ENCODE measurements around the gene RTBDN. TPM values are rescaled to one million over a fixed set of nuclear protein-coding genes. Genes with fewer than 3 reads are reported as not detected.
"Not testable (repeated sequence)": the region's sequence is repeated elsewhere in the genome, so short reads cannot be mapped to it uniquely, and the experiment has no call there.

The RTBDN gene
- total RNA-seq, 1 donor from 2014 or later = not detected

DNA sequence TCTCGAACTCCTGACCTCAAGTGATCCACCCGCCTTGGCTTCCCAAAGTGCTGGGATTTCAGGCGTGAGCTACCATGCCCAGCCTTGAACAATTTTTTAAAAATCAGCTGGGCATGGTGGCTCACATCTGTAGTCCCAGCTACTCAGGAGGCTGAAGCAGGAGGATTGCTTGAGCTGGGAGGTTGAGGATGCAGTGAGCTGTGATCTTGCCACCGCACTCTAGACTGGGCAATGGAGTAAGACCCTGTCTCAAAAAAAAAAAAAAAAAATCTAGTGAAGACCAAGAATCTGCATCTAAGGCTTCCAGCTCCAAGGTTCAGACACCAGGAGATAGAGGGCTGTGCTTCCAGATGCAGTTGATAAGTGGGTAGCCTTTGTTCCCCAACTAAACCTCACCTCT, 29.8 kb upstream of the RTBDN start:
- Mint-ChIP-seq H3K9me3 (ENCODE audit: low read depth) (no peaks in the 10 kb centered on the region), H3K27ac (ENCODE audit: unreplicated experiment) (no peak overlapping the region), H3K27me3 (ENCODE audit: low read depth) (peaks cover 11% of the 10 kb centered on the region), H3K36me3 (ENCODE audit: low read depth) (no peaks in the 10 kb centered on the region), H3K4me1 (ENCODE audit: low read depth) (peaks cover 3% of the 10 kb centered on the region), H3K4me3 (ENCODE audit: unreplicated experiment) (no peak overlapping the region)
- no peak for DNase-seq (ENCODE audit: low spot score)
- TF ChIP-seq CTCF (IDR thresholded peaks at IDR 0.05) = no peak

- peaks cover 4% of the 10 kb centered on the region for H3K9me3 Mint-ChIP-seq (ENCODE audit: low read depth)
- H3K27me3 Mint-ChIP-seq (ENCODE audit: low read depth) = peaks cover 7% of the 10 kb centered on the region
- no peaks in the 10 kb centered on the region for H3K36me3 Mint-ChIP-seq (ENCODE audit: low read depth)
- no peak overlapping the region for H3K27ac Mint-ChIP-seq (ENCODE audit: unreplicated experiment)
- H3K4me3 Mint-ChIP-seq (ENCODE audit: unreplicated experiment) = no peak overlapping the region
- H3K4me1 Mint-ChIP-seq (ENCODE audit: low read depth) = no peaks in the 10 kb centered on the region
- no peak for TF ChIP-seq CTCF (IDR thresholded peaks at IDR 0.05)
- no peak for DNase-seq (ENCODE audit: low spot score)
Measured at GRCh38 chr19:12859546-12859945, 25.2 kb upstream of the RTBDN start.

DNA sequence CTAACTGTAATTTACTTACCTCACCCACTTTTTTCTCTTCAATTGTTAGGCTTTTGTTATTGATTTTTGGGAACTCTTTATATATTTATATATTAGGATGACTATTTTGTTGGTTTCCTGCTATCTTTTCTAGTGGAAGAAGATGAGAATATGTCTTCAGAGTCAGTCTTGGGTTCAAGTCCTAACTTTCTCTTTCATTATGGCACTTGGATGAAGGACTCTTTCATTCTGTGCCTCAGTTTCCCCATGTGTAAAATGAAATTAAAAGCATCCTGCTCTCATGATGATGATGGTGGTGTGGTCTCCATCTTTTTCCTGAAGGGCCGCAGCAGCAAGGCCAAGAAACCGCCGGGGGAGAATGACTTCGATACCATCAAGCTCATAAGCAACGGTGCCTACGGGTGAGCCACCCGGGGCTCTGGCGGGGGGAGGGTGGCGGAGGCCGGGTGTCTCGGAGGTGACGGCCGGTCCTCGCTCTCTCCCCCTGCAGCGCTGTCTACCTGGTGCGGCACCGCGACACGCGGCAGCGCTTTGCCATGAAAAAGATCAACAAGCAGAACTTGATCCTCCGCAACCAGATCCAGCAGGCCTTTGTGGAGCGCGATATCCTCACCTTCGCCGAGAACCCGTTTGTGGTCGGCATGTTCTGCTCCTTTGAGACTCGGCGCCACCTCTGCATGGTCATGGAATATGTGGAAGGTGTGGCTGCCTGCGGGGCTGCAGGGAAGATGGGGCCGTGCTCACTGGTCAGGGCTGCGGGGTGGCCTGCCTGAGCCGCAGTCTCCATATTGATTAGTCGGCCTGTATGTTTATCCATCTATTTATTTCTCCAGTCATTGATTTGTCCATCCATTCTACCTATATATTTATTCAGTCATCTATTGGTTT, 23.9 kb upstream of the RTBDN start:
- TF ChIP-seq CTCF (IDR thresholded peaks at IDR 0.05) = no peak
- Mint-ChIP-seq H3K4me3 (ENCODE audit: unreplicated experiment) (no peak overlapping the region), H3K9me3 (ENCODE audit: low read depth) (peaks cover 4% of the 10 kb centered on the region), H3K27ac (ENCODE audit: unreplicated experiment) (no peak overlapping the region), H3K27me3 (ENCODE audit: low read depth) (peaks cover 2% of the 10 kb centered on the region), H3K4me1 (ENCODE audit: low read depth) (no peaks in the 10 kb centered on the region), H3K36me3 (ENCODE audit: low read depth) (no peaks in the 10 kb centered on the region)
- no peak for DNase-seq (ENCODE audit: low spot score)

DNA sequence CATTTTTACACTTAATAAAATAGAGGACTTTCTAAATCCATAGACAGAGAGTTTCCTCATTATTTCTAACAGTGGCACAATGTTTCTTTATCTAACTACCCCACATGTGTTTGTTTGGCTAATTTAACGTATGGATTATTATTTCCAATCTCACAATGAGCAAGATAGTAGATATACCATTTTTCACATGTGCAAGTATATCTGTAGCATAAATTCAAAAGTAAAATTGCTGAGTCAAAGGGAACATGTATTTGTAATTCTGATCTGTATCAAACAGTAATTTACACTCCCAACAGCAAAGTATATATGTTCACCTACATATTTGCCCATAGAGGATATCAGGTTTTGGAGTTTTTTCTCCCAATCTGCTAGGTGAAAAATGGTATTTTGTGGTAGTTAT, 22.3 kb upstream of the RTBDN start:
- no peak overlapping the region for H3K27ac Mint-ChIP-seq (ENCODE audit: unreplicated experiment)
- H3K4me1 Mint-ChIP-seq (ENCODE audit: low read depth) = no peaks in the 10 kb centered on the region
- no peaks in the 10 kb centered on the region for H3K36me3 Mint-ChIP-seq (ENCODE audit: low read depth)
- DNase-seq (ENCODE audit: low spot score) = no peak
- no peak for TF ChIP-seq CTCF (IDR thresholded peaks at IDR 0.05)
- no peak overlapping the region for H3K4me3 Mint-ChIP-seq (ENCODE audit: unreplicated experiment)
- peaks cover 4% of the 10 kb centered on the region for H3K9me3 Mint-ChIP-seq (ENCODE audit: low read depth)
- H3K27me3 Mint-ChIP-seq (ENCODE audit: low read depth) = no peaks in the 10 kb centered on the region

DNA sequence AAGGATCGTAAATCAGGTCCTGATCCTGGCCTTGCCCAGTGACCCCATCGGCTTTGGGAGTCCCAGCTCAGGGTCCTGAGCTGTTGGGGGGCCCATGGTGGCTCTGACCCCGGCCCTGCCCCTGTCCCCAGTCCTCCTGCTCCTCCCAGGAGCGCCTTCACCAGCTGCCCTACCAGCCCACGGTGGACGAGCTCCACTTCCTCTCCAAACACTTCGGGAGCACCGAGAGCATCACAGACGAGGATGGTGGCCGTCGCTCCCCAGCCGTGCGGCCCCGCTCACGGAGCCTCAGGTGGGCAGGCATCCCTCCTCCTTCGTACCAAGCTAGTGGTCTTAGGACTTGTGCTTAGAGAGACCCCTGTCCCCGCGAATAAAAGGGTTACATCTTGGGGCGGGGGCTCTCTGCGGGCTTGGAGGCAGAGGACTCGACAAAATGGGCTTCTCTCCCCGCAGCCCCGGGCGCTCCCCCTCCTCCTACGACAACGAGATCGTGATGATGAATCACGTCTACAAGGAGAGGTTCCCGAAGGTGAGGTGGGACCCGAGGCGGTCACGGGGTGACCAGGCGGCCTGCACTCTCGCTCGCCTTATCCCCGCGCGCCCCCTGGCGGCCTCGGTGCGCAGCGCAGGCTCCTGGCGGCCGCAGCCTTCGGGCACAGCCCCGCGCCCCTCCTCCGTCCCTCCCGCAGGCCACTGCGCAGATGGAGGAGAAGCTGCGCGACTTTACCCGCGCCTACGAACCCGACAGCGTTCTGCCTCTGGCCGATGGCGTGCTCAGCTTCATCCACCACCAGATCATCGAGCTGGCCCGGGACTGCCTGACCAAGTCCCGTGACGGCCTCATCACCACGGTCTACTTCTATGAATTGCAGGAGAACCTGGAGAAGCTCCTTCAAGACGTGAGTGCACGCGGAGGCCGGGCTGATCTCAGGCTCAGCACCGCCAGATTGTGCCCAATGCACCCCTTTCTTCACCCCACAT, 13.1 kb upstream of the RTBDN start:
- peaks cover 3% of the 10 kb centered on the region for H3K4me1 Mint-ChIP-seq (ENCODE audit: low read depth)
- no peak overlapping the region for H3K27ac Mint-ChIP-seq (ENCODE audit: unreplicated experiment)
- no peak for DNase-seq (ENCODE audit: low spot score)
- peak overlapping the region; percentile 65 for H3K4me3 Mint-ChIP-seq (ENCODE audit: unreplicated experiment)
- H3K27me3 Mint-ChIP-seq (ENCODE audit: low read depth) = peaks cover 7% of the 10 kb centered on the region
- H3K9me3 Mint-ChIP-seq (ENCODE audit: low read depth) = no peaks in the 10 kb centered on the region
- peak; percentile 100 for TF ChIP-seq CTCF (IDR thresholded peaks at IDR 0.05)
- peaks cover 2% of the 10 kb centered on the region for H3K36me3 Mint-ChIP-seq (ENCODE audit: low read depth)

DNA sequence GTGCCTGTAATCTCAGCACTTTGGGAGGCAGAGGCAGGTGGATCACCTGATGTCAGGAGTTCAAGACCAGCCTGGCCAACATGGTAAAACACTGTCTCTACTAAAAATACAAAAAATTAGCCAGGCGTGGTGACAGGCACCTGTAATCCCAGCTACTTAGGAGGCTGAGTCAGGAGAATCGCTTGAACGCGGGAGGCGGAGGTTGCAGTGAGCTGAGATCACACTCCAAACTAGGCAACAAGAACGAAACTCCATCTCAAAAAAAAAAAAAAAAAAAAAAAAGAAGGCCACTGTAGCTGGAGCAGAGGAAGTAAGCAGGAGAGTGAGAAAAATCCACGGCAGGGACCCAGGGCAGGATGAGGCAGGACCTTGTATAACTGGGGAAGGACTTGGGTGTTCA, 12.2 kb upstream of the RTBDN start:
- H3K4me3 Mint-ChIP-seq (ENCODE audit: unreplicated experiment); H3K27ac Mint-ChIP-seq (ENCODE audit: unreplicated experiment); H3K9me3 Mint-ChIP-seq (ENCODE audit: low read depth); H3K4me1 Mint-ChIP-seq (ENCODE audit: low read depth); DNase-seq (ENCODE audit: low spot score); H3K36me3 Mint-ChIP-seq (ENCODE audit: low read depth): not testable (repeated sequence)
- H3K27me3 Mint-ChIP-seq (ENCODE audit: low read depth) = peaks cover 12% of the 10 kb centered on the region

All from chondrocyte (in vitro differentiated cells).